Stimulated activated memory B cell treated with anti-CD40 and anti-IgM and Interleukin-4, amounts not matched to agents 10 μg/mL and 1 μg/mL and 100 μg/mL, for 72 hours (primary cell): ENCODE results near the gene KRT84.
"Not testable (repeated sequence)": the region's sequence is repeated elsewhere in the genome, so short reads cannot be mapped to it uniquely, and the experiment has no call there.

ENCODE experiments used
- ATAC-seq: fragments of 150-1000 bp; cut with Tn5 transposase; 2 replicates; pipeline ENCODE4 v1.10.0; 2021
- H3K27ac Mint-ChIP-seq: one replicate; pipeline ENCODE4 v1.8.0; 2022; ENCODE audit warnings: mild to moderate bottlenecking, mixed read lengths
- H3K27me3 Mint-ChIP-seq: one replicate; pipeline ENCODE4 v1.8.0; 2022; ENCODE audit warnings: mixed read lengths
- H3K36me3 Mint-ChIP-seq: one replicate; pipeline ENCODE4 v1.8.0; 2022; ENCODE audit warnings: mixed read lengths
- H3K4me1 Mint-ChIP-seq: one replicate; pipeline ENCODE4 v1.8.0; 2022; ENCODE audit warnings: mixed read lengths
- H3K4me3 Mint-ChIP-seq: one replicate; pipeline ENCODE4 v1.8.0; 2022; ENCODE audit warnings: mild to moderate bottlenecking, moderate library complexity, mixed read lengths
- H3K9me3 Mint-ChIP-seq: one replicate; pipeline ENCODE4 v1.8.0; 2022; ENCODE audit warnings: mixed read lengths

The KRT84 gene

DNA sequence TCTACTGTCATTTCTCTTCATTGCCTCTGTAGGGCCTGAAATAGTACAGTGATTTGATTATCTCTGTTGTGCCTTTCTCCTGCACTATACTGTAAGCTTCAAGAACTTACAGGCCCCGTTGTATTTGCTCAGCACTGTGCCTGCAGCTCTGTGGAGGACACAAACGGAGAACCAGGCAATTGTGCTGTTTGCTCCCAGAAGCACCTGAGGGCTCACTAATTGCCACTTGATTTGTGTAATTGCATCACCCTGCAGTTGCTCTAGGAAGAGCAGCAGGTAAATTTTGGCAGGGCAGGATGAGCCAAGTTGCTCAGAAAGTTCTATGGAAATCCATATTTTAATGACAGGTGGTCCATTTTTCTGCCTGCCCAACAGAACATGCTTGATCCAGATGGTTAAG, 32.3 kb upstream of the KRT84 start:
- no peak overlapping the region for H3K4me3 Mint-ChIP-seq
- no peak overlapping the region for H3K27ac Mint-ChIP-seq
- peaks cover 8% of the 10 kb centered on the region for H3K4me1 Mint-ChIP-seq
- no peaks in the 10 kb centered on the region for H3K36me3 Mint-ChIP-seq
- peaks cover 47% of the 10 kb centered on the region for H3K27me3 Mint-ChIP-seq
- H3K9me3 Mint-ChIP-seq, result no peaks in the 10 kb centered on the region
- no peak for ATAC-seq

DNA sequence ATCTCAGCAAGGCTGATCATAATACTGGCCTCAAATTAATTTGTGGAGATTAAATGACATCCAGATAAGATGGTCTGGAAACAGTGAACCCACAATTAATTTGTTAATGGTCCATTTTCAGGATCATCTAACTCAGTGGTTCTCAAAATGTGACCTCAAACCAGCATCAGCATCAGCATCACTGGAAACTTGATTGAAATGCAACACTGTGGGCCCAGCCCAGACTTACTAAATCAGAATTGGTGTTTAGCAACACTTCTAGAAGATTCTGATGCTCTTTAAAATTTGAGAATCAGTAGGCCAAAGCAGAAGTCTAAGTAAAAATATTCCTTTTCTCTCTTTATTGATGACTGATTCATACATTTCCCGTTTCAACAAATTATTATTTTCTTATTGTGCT, 31.3 kb upstream of the KRT84 start:
- Mint-ChIP-seq H3K27me3 (peaks cover 37% of the 10 kb centered on the region), H3K27ac (no peak overlapping the region), H3K9me3 (no peaks in the 10 kb centered on the region), H3K4me1 (peaks cover 8% of the 10 kb centered on the region), H3K4me3 (no peak overlapping the region), H3K36me3 (no peaks in the 10 kb centered on the region)
- no peak for ATAC-seq

DNA sequence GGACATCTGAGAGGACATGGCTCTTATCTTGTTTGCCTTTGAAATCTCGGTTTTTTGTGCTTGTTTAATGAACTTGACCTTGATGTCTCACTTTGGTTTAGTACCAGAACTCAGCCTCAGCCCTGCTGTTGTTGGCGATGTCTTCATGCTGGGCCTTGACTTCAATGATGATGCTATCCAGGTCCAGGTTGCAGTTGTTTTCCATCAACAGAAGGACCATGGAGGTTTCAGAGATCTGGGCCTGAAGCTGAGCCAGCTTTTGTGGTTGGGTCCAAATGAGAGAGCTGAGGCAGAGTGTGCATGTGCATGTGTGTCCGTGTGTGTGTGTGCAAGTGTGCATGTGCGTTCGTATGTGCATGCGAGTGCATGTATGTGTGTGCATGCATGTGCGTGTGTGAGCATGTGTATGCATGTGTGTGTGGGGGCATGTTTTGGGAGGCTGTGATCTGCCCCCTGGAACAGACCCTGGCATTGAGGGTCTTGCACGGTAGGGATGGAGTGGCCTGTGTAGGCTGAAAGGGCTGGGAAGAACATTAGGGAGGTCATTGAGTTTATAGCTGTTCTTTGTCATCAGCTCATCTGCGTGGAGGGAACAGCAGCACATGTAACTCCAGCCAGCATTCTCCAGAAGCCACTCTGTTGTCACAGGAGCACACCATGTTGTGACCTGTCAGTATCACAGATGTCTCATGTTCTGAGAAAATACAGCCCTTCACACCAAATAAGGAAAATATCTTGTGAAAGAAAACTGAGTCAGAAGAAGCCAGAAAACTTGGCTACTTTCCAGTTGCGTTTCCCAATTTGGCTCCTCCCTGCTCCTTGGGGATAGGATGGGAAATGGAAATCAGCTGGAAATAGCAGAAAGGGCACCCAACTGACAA, 30.7 kb upstream of the KRT84 start:
- no peaks in the 10 kb centered on the region for H3K9me3 Mint-ChIP-seq
- no peak overlapping the region for H3K4me3 Mint-ChIP-seq
- no peaks in the 10 kb centered on the region for H3K36me3 Mint-ChIP-seq
- no peak for ATAC-seq
- H3K4me1 Mint-ChIP-seq, result peaks cover 8% of the 10 kb centered on the region
- H3K27ac Mint-ChIP-seq, result no peak overlapping the region
- H3K27me3 Mint-ChIP-seq, result peaks cover 38% of the 10 kb centered on the region

DNA sequence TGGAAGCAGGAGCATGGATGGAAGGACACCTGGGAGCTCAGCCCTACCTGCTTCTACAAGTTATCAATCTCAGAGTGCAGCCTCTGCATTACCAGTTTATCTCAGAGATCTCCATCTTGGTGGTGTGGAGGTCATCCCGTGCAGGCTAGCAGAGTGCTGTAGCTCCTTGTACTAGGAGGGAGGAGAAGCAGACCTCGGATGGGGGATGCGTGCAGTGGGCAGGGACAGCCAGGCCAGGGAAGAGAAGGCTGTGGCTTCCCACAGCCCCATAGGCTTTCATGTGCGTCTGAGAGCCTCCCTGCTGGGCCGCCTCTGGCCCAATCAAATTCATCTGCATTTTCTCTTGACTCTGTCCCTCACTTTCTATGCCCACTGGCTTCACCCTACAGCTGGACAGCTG, 29.5 kb upstream of the KRT84 start:
- H3K4me1 Mint-ChIP-seq, result peaks cover 5% of the 10 kb centered on the region
- H3K27me3 Mint-ChIP-seq, result peaks cover 37% of the 10 kb centered on the region
- H3K36me3 Mint-ChIP-seq, result no peaks in the 10 kb centered on the region
- no peaks in the 10 kb centered on the region for H3K9me3 Mint-ChIP-seq
- ATAC-seq, result no peak
- H3K27ac Mint-ChIP-seq, result no peak overlapping the region
- no peak overlapping the region for H3K4me3 Mint-ChIP-seq

DNA sequence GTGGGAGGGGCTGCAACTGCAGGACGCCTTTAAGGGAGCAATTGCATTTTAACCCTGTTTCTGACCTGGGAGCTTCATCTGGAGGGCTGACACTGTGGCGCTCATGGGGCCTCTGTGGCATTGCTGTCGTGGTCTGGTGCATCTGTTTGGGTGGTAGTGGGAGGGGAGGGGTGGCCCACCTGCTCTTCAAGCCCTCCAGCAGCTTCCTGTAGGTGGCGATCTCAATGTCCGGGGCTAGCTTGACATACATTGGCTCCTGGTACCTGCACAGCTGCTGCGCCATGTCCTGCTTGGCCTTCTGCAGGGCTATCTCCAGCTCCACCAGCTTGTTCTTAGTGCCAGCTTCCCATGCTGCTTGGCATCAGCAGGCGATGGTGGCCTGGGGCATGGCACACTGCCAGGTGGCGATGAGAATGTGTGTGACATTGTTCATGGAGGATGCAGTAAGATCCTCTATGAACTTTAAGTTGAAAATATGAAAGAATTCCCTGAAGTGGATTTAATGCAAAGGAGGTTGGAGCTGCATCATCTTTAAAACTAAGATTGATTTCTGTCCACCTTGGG, 28.4 kb upstream of the KRT84 start:
- Mint-ChIP-seq H3K4me3 (no peak overlapping the region), H3K36me3 (no peaks in the 10 kb centered on the region), H3K4me1 (no peaks in the 10 kb centered on the region), H3K27ac (no peak overlapping the region), H3K27me3 (peaks cover 33% of the 10 kb centered on the region), H3K9me3 (no peaks in the 10 kb centered on the region)
- no peak for ATAC-seq

DNA sequence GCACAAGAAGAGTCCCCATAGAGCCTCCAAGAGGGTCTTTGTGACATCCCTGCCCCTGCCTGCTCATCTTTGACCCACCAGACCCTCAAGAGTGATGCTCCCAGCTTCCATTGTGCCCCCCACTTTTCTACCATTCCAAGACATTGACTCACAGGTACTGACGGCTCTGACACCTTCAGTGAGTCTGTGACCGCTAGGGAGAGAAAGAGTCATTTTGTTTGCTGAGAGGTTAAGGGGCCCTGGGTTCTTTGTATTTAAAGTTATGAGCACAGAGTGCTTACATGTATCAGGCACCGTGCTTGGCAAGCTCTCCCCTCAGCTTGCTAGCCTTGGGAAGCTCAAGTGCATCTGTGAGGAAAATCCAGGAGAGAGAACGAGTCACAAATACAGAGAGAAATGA, 27.8 kb upstream of the KRT84 start:
- Mint-ChIP-seq H3K27me3 (peaks cover 40% of the 10 kb centered on the region), H3K4me1 (no peaks in the 10 kb centered on the region), H3K4me3 (no peak overlapping the region), H3K27ac (no peak overlapping the region), H3K9me3 (peaks cover 3% of the 10 kb centered on the region), H3K36me3 (no peaks in the 10 kb centered on the region)
- ATAC-seq, result no peak

DNA sequence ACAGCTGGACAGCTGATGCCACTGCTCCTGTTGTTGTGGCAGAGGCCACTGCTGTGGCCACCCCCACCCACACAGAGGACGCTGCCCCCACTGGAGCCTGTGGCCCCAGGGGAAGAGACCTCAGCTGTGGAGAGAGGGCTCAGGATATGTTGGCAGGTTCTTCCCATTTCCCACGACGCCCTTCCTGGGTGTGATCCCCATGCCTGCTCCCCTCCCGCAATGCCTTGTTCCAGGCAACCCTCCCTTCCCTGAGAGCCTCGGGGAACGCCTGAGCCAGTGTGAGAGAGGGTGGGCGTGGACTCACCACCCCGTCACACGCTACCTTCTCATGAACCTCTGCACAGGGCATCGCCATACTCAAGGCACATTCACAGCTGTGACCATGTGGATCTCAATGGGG, 26.4 kb upstream of the KRT84 start:
- peaks cover 40% of the 10 kb centered on the region for H3K27me3 Mint-ChIP-seq
- no peaks in the 10 kb centered on the region for H3K36me3 Mint-ChIP-seq
- no peak for ATAC-seq
- H3K27ac Mint-ChIP-seq, result no peak overlapping the region
- H3K4me3 Mint-ChIP-seq, result no peak overlapping the region
- no peaks in the 10 kb centered on the region for H3K4me1 Mint-ChIP-seq
- H3K9me3 Mint-ChIP-seq, result peaks cover 3% of the 10 kb centered on the region

DNA sequence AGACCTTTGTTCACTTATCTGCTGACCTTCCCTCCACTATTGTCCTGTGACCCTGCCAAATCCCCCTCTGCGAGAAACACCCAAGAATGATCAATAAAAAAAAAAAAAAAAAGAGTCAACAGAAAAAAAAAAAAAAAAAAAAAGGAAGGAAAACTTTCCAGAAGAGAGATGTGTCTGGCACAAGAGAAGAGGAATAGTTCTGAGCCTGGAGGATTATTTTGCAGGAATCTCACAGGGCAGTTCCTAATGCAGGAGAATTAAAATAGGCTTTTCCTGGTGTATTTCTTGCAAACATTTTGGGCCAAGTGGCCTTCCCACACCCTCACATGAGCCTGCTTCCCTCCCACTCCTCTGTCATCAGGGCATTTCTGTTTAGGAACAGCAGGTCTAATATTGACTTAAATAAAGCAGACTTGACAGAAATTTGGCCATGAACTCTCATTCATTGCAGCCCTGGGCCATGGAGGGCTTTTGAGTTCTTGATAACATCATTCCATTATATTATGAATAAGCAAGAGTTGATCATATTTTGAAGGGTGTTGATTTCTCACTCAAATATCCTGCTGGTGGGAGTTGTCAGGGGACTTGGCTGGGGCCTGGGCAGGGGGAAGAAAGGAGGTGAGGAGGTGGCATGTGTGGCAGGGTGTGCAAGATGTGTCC, 25.3 kb upstream of the KRT84 start:
- ATAC-seq, H3K27ac Mint-ChIP-seq, H3K36me3 Mint-ChIP-seq, H3K9me3 Mint-ChIP-seq, H3K4me3 Mint-ChIP-seq, H3K4me1 Mint-ChIP-seq: not testable (repeated sequence)
- peaks cover 35% of the 10 kb centered on the region for H3K27me3 Mint-ChIP-seq

DNA sequence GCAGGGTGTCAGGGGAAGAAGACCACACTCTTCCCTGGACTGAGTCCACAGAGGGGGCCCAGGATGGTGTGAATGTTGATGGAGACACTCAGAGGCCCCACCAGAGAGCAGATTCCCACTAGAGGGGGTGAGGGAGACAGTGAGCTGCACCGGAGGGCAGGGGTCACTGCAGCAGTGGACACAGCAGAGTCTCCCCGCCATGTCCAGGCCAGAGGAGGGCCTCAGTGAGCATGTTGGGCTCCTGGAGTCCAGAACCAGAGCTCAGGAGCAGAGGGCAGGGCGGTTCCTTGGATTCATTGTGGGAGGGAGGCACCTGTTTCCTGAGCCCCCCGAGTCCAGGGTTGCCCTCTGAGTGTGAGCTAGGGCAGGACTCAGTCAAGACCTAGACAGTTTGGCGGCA, 22.5 kb upstream of the KRT84 start:
- Mint-ChIP-seq H3K4me3 (no peak overlapping the region), H3K27ac (no peak overlapping the region), H3K27me3 (peaks cover 28% of the 10 kb centered on the region), H3K36me3 (no peaks in the 10 kb centered on the region), H3K4me1 (no peaks in the 10 kb centered on the region), H3K9me3 (peaks cover 3% of the 10 kb centered on the region)
- ATAC-seq, result no peak

DNA sequence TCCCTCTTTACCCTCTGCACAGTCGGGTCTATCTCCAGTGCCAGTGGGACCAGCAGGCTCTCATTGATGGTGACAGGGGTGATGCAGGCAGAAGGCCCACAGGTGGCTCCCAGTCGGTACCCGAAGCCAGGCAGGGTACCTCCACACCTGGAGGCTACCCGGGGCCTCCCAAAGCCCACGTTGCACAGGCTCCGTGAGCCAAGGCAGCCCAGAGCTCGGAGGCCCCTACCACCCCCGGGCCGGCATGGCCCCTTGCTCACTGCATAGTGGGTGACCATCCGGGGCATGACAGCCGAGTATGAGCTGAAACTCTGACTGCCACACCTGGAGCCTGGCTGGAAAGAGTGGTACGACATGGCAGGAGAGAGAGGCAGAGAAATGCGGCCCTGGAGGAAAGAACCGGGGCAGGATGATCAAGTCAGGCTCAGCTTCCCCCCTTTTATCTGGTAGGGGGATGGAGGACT, 20.5 kb upstream of the KRT84 start, which contains the start of gene KRT82:
Gene KRT82 (minus strand): TSS at position 414 of the 464 bp plus-strand sequence. CDS start 58 bp downstream, at position 356.
- Mint-ChIP-seq H3K4me1 (no peaks in the 10 kb centered on the region), H3K27me3 (peaks cover 36% of the 10 kb centered on the region), H3K4me3 (no peak within 1 kb of the TSS), H3K36me3 (no peaks in the 10 kb centered on the region), H3K27ac (no peak within 1 kb of the TSS), H3K9me3 (peaks cover 3% of the 10 kb centered on the region)
- no peak for ATAC-seq

DNA sequence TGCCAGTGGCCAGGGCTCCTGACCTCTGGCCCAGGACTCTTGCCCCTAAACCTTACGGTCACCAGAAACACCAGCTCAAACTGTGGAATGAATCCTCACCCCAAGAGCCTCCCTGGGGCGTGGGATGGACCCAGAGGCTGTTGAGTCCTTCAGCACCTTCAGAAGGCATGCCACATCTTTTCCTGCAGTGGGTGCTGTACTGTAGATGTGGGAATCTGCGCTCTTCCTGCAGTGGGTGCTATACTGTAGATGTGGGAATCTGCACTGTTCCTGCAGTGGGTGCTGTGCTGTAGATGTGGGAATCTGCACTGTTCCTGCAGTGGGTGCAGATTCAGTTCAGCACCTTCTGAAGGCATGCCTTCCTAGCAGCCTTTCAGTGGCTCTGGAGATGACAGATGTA, 19.5 kb upstream of the KRT84 start:
- Mint-ChIP-seq H3K27me3 (peaks cover 44% of the 10 kb centered on the region), H3K36me3 (no peaks in the 10 kb centered on the region), H3K4me1 (no peaks in the 10 kb centered on the region), H3K9me3 (peaks cover 3% of the 10 kb centered on the region), H3K4me3 (no peak overlapping the region), H3K27ac (no peak overlapping the region)
- no peak for ATAC-seq

DNA sequence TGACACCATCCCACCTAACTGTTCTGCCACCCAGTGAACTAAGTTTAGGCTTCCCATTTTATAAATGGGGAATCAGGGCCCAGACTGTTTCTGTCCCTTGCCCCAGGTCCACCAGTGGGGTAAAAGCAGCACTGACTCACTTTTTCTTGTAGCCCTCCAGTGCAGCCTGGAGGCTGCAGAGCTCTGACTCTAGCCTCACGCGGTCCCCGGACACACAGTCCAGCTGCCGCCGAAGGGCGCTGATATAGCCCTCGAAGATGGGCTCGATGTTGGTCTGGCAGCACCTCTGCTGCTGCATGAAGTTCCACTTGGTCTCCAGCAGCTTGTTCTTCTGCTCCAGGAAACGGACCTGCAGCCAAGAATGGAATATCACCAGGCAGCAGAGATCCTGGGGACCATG, 18.1 kb upstream of the KRT84 start:
- Mint-ChIP-seq H3K27ac (no peak overlapping the region), H3K4me3 (no peak overlapping the region), H3K9me3 (peaks cover under 1% of the 10 kb centered on the region), H3K27me3 (peaks cover 52% of the 10 kb centered on the region), H3K36me3 (no peaks in the 10 kb centered on the region), H3K4me1 (no peaks in the 10 kb centered on the region)
- no peak for ATAC-seq

DNA sequence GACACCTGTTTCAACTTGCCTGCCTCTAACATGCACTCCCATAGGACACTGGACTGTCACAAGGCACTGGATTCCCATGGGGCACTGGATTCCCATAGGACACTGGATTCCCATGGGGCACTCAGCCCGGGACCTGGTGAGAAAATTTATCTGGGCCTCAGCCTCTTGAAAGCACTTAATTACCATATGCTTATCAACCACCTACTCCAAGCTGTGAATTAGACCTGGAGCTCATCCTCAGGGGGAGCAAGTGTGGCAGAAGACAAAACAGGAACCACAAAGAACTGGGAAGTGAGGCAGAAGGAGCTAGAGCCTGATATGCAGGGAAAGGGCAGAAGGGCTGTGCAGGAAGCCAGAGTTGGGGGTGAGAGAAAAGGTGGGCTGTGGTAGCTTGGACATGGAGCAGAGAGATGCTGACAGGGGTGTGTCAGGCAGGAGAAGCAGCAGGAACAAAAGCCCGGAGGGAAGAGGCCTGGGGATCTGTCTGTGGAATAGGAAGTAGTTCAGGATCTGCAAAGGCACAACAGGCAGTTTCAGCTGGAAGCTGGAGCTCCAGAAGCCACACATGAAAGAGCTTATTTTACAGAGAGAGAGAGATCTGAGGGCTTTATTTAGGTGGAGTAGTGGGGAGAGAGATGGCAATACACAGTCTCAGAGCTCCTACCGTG, 17.6 kb upstream of the KRT84 start:
- no peaks in the 10 kb centered on the region for H3K9me3 Mint-ChIP-seq
- no peaks in the 10 kb centered on the region for H3K36me3 Mint-ChIP-seq
- H3K27ac Mint-ChIP-seq, result no peak overlapping the region
- ATAC-seq, result no peak
- no peak overlapping the region for H3K4me3 Mint-ChIP-seq
- H3K4me1 Mint-ChIP-seq, result no peaks in the 10 kb centered on the region
- peaks cover 46% of the 10 kb centered on the region for H3K27me3 Mint-ChIP-seq

DNA sequence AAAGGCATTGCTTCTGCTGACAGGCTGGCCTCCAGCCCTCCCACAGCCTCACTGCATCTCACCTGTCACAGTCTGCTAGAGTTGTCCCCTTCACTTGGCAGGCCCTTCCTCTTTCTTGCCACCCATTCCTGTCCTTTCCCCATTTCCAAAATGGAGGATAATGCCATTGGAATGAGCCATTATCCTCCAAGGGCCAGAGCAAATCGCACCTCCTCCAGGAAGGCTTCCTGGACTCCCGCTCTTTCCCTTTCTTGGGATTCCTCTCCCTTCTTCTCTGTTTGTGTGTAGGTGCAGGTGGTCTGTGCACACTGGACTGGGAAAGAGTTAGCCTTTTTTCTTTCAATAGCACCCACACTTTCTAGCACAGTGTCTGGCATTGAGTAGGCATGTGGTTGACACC, 16.9 kb upstream of the KRT84 start:
- no peaks in the 10 kb centered on the region for H3K4me1 Mint-ChIP-seq
- H3K9me3 Mint-ChIP-seq, result no peaks in the 10 kb centered on the region
- no peaks in the 10 kb centered on the region for H3K36me3 Mint-ChIP-seq
- peaks cover 41% of the 10 kb centered on the region for H3K27me3 Mint-ChIP-seq
- ATAC-seq, result no peak
- no peak overlapping the region for H3K4me3 Mint-ChIP-seq
- H3K27ac Mint-ChIP-seq, result no peak overlapping the region

DNA sequence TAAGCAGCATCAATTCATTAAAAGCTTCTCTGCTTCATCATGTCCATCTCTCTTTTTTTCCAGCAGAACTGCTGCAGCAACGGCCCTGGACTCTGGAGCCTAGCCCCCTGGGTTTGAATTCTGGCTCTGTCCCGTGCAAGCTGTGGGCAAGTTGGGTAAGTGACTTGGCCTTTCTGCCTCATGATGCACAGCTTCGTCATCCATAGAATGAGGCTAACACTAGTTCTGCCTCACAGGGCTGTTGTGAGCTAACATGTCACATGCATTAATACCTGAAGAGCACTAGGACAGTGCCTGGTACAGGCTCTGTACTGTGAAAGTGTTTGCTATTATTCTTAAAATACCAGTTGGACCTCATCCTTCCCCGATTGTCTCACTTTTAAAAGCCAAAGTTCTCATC, 16.5 kb upstream of the KRT84 start:
- H3K36me3 Mint-ChIP-seq, result no peaks in the 10 kb centered on the region

More for the DNA sequence above, 16.5 kb upstream of the KRT84 start:
- Mint-ChIP-seq H3K9me3 (no peaks in the 10 kb centered on the region), H3K27ac (no peak overlapping the region), H3K4me3 (no peak overlapping the region), H3K27me3 (peaks cover 44% of the 10 kb centered on the region), H3K4me1 (no peaks in the 10 kb centered on the region)
- no peak for ATAC-seq
